GM12872 (cell line): ENCODE data around the gene NT5DC4.

Experiments used
- TF ChIP-seq, protein P1 (sequence below): IDR thresholded peaks from 3 replicates; pipeline ENCODE4 v1.5.1; 2011; ENCODE audit warnings: low read depth, mild to moderate bottlenecking, low read length, moderate library complexity; ENCODE audit not compliant: insufficient read depth

NT5DC4 gene

DNA sequence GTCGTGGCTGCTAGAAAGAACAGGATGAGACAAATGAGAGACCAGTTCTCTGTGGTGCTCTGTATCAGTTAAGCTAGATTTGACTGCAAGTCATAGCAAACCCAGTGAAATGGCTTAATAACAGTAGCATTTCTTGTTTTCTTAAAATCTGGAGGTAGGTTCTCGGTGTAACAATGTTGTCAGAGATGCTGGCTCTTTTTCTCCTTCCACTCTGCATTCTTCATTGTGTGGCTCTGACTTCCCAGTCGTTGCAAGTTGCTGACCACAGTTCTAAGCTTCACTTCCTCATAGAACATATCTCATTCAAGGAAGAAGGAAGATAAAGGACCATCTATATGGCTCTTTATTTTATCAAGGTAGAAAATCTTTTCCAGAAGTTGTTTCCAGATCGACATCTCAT is 51.5 kb downstream of the NT5DC4 start:
- TF ChIP-seq, protein P1, sequence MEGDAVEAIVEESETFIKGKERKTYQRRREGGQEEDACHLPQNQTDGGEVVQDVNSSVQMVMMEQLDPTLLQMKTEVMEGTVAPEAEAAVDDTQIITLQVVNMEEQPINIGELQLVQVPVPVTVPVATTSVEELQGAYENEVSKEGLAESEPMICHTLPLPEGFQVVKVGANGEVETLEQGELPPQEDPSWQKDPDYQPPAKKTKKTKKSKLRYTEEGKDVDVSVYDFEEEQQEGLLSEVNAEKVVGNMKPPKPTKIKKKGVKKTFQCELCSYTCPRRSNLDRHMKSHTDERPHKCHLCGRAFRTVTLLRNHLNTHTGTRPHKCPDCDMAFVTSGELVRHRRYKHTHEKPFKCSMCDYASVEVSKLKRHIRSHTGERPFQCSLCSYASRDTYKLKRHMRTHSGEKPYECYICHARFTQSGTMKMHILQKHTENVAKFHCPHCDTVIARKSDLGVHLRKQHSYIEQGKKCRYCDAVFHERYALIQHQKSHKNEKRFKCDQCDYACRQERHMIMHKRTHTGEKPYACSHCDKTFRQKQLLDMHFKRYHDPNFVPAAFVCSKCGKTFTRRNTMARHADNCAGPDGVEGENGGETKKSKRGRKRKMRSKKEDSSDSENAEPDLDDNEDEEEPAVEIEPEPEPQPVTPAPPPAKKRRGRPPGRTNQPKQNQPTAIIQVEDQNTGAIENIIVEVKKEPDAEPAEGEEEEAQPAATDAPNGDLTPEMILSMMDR = no peak

DNA sequence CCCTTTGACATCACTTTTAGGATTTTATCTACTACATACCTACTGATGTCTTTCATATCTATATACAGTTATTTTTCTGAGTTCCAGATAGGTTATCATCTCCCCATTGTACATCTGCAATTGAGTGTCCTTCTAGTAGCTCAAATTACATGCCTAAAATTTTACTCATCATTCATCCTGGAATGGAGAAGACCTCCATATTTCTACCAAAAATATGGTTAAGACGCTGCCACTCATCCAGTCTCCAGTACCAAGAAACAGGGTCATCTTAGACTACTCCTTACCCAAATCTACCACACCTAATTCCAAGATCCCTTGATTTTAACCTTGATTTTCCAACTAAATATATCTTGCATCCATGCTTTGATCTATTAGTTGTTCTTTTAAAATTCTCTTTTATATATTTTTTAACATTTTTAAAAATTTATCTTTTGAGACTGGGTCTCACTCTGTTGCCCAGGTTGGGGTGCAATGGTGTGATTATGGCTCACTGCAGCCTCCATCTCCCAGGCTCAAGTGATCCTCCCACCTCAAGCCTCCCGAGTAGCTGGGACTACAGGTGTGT is 52.2 kb downstream of the NT5DC4 start:
- TF ChIP-seq, protein P1 = no peak

DNA sequence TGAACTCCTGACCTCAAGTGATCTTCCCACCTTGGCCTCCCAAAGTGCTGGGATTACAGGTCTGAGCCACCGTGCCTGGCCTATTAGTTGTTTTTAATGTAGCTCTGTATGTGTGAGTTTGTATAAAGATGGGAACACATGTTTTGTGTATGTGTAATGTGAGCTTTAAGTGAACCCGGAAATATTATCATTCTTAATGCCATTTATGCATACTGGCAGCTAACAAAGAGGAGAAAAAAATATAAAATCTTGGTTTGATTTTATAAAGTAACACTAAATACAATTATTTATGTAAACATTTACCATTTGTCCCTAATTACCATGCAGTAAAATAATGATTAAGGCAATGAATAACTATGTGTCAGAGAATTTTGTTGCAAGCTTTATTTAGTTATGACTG is 52.7 kb downstream of the NT5DC4 start:
- TF ChIP-seq, protein P1 = no peak

DNA sequence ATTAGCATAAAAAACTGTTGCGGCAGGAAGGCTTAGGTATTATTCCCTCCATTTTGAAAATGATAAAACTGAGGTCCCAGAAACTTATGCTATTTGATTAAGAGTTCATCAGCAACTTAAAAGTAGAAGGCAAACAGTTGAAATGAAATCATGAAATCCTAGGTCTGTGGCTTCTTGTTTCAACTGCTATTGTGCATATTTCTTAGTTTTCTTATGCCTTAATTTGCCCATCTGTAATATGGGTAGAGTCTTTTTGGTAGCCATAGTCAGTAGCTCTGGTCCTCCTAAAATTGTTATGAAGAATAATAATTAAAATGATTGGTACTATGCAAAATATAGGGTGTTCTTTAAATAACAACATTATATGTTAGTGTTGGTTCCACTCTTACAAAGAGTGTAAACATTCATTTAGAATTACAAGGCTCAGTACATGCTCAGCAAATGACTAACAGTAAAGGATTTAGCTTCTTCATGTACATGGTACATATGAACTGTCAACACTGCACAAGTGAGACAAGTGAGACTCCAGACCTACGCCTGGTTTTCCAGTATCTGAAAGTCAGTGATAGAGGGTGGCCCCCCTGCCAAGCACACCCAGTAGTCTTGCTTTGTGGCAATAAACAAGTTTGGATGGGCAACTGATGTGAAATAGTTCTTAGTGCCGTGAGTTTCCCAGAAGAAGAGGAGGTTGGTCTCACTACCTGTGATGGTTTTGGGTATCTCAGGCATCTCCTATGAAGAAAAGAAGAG is 53.9 kb downstream of the NT5DC4 start:
- TF ChIP-seq, protein P1 = no peak

DNA sequence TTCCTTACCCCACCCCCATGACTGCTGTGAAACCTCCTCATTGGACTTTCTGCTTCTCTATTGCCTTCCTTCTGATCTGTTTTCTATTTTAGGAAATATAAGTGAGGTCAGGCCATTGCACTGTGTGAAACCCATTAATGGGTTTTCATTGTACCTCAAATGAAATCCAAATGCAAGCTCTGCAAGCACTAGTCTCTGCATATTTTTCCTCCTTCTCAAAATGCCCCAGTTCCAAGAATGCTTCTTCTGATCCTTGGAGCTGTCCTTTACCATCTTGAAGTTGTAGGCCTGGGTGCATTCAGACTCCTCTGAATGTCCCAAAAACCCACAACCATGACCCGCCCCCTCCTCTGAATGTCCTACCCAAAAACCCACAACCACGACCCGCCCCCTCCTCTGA is 55.3 kb downstream of the NT5DC4 start:
- TF ChIP-seq, protein P1 = no peak

DNA sequence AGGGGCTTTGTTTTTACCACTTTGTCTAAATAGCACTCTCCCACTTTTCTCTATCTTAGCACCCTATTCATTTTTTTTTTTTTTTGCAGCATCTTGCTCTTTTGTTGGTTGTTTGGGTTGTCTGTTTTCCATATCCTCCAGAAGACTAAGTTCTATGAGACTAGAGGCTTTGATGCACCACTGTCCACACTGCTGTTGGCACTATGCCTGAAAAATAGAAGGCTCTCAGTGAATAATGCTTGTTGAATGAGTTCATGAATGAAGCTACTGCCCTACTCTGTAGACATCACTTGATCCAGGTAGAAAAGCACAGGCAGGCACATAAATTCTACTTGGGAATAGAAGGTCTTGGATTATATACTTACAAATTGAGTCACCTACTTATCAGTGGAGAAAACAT is 56.2 kb downstream of the NT5DC4 start:
- TF ChIP-seq, protein P1 = no peak

DNA sequence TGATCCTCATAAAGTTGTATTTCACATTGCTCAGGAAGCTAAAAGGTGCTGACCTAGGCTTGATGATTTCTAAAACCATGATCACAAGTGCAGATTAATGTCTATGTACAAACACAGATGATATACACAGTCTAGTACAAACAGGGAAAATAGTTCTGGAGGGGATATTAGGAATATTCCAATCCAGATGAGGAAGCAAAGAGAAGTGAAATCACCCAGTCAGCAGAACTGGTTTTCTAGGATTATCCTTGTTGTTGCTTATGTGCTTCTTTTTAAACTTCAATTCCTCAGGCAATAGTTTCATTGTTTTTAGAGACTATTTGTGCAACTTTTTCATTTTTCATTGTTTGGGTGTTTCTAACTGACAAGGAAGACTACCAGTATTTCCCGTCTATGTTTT is 58.8 kb downstream of the NT5DC4 start:
- TF ChIP-seq, protein P1 = no peak
